A549 treated with AZD9567 at 1 μM for 4 hours (cell line): ENCODE measurements around the gene NPY2R. TPM values are rescaled to one million over a fixed set of nuclear protein-coding genes. Genes with fewer than 3 reads are reported as not detected.

Experiments used
- total RNA-seq: library from RNA; stranded (reverse); fragments of 200-300 nt; extraction: Qiagen RNA extraction; gene quantifications from 5 replicates; pipeline ENCODE4 v1.2.3, GENCODE V29; 2022; ENCODE audit not compliant: insufficient read depth

NPY2R gene, protein sequence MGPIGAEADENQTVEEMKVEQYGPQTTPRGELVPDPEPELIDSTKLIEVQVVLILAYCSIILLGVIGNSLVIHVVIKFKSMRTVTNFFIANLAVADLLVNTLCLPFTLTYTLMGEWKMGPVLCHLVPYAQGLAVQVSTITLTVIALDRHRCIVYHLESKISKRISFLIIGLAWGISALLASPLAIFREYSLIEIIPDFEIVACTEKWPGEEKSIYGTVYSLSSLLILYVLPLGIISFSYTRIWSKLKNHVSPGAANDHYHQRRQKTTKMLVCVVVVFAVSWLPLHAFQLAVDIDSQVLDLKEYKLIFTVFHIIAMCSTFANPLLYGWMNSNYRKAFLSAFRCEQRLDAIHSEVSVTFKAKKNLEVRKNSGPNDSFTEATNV
- not detected in 5 replicates for total RNA-seq

DNA sequence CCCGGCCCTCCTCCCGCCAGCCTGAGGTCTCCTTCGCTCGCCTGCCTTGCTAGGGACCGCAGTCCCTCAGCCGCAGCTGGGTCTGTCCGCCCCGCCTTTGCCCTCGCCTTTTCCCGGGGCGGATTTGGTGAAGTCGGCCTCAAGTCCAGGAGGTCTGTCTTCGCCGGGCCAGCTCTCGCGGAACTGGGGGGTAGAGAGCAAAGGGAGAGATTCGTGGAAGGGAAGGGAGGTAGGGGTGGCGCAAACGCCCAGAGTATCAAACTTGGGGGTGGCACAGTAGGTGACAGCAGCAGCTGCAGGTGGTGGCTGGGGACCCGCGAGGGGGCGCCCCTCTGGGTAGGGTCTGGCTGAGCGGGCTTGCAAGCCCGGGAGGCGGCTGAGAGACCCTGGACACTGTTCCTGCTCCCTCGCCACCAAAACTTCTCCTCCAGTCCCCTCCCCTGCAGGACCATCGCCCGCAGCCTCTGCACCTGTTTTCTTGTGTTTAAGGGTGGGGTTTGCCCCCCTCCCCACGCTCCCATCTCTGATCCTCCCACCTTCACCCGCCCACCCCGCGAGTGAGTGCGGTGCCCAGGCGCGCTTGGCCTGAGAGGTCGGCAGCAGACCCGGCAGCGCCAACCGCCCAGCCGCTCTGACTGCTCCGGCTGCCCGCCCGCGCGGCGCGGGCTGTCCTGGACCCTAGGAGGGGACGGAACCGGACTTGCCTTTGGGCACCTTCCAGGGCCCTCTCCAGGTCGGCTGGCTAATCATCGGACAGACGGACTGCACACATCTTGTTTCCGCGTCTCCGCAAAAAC lies at the start of gene NPY2R:
Gene NPY2R (plus strand): TSS at position 379 of the 797 bp plus-strand sequence. CDS start 5,304 bp downstream, outside the sequence.

Other genes starting within 250 kb of the NPY2R start
- gene MAP9, start 168.3 kb downstream of the NPY2R start, total RNA-seq: 4.6 to 7.8 TPM (median 5.8 TPM) in 5 replicates